AG10803 (cell line): ENCODE measurements around the gene AMACR.
"Not testable (repeated sequence)": the region's sequence is repeated elsewhere in the genome, so short reads cannot be mapped to it uniquely, and the experiment has no call there.

ENCODE experiments used
- DNase-seq: peaks from one replicate; pipeline ENCODE4 v3.0.0; 2010; ENCODE audit warnings: low read depth
- H3K4me3 ChIP-seq: 2 replicates; pipeline ENCODE4 v1.5.1; 2011; ENCODE audit warnings: mild to moderate bottlenecking, low read length, control low read depth
- TF ChIP-seq, protein P1 (sequence below): conservative IDR thresholded peaks from 2 replicates; pipeline ENCODE4 v1.5.1; 2011; ENCODE audit warnings: mild to moderate bottlenecking, low read length, control low read depth, inconsistent platforms

Gene AMACR

DNA sequence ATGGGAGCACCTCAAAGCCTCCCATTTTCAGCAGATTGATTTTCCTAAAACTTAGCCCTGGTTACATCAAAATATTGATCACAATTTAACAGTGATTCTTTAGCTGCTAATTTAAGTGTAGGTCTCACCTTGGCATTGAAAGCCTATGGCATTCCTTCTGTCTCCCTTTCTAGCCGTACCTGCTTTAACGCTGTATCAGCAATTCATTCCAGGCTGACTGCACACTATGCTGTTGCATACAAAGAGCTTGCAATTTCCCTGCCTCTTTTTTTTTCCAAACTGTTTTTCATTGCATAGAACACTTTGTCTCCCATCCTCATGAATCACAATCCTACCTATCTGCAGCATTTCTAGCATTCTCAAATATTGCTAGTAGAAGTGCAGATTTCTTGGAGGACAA, 8.9 kb upstream of the AMACR start:
- TF ChIP-seq, protein P1, sequence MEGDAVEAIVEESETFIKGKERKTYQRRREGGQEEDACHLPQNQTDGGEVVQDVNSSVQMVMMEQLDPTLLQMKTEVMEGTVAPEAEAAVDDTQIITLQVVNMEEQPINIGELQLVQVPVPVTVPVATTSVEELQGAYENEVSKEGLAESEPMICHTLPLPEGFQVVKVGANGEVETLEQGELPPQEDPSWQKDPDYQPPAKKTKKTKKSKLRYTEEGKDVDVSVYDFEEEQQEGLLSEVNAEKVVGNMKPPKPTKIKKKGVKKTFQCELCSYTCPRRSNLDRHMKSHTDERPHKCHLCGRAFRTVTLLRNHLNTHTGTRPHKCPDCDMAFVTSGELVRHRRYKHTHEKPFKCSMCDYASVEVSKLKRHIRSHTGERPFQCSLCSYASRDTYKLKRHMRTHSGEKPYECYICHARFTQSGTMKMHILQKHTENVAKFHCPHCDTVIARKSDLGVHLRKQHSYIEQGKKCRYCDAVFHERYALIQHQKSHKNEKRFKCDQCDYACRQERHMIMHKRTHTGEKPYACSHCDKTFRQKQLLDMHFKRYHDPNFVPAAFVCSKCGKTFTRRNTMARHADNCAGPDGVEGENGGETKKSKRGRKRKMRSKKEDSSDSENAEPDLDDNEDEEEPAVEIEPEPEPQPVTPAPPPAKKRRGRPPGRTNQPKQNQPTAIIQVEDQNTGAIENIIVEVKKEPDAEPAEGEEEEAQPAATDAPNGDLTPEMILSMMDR = no peak
- no peak for DNase-seq
- no peak overlapping the region for H3K4me3 ChIP-seq

DNA sequence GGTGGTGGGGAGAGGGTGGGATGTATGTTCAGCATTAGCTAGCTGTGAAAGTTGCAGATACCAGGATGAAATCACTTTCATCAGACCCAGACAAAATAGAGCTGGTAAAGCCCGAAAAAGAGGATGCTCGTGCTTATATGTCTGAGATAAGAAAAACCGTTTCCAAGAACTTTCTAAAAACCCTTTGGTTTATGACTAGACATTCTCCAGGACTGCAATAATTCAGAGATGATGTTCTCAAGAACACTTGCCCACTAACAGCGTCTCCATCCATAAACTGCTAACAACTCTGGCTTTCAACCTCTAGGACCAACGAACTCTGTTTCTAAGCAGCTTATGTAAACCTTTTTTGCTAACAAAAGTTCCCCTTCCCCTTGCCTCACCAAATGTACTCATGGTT, 8.4 kb upstream of the AMACR start:
- no peak for DNase-seq
- no peak overlapping the region for H3K4me3 ChIP-seq
- TF ChIP-seq, protein P1 = no peak

DNA sequence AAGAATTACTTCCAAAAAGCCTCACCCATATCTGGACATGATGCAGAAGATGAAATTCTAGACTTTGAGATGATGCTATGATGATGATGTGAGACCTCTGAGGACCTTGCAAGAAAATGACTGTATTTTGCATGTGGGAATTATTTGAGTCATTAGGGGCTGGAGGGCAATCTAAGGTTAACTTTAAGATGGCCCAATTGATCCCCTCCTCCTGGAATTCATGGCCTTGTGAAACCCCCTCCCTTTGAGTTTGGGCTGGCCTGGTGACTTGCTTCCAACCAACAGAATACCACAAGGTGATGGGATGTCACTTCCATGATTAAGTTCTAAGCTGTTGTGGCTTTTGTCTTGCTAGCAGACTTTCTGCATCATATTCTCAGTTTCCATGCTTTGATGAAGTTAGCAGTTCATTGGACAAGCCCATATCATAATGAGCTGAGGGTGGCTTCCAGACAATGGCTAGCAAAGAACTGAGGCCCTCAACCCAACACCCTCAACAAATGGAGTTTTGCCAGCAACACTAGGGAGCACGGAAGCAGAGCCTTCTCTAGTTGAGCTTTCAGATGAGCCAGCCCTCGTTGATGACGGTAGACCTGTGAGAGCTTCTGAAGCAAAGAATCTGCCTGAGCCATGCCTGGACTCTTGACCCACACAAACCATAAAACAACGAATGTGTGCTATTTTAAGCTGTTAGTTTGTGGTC, 7.4 kb upstream of the AMACR start:
- no peak for DNase-seq
- TF ChIP-seq, protein P1 = no peak
- no peak overlapping the region for H3K4me3 ChIP-seq

DNA sequence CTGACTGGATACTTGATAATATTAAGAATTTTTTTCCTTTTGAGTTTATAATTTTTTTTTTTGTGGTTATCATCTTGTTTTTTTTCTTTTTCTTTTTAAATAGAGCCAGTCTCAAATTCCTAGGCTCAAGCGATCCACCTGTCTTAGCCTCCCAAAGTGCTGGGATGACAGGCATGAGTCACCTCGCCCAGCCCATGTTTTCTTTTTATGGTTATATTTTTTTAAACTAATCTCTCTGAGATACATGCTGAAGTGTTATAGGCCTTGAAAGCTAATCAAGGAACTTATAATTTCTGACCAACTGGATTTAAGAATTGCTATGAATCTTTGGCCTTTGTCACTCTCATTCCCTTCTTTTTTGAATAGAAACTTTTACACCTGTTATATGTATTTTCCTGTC, 6.8 kb upstream of the AMACR start:
- TF ChIP-seq, protein P1 = no peak
- no peak for DNase-seq
- H3K4me3 ChIP-seq = no peak overlapping the region

DNA sequence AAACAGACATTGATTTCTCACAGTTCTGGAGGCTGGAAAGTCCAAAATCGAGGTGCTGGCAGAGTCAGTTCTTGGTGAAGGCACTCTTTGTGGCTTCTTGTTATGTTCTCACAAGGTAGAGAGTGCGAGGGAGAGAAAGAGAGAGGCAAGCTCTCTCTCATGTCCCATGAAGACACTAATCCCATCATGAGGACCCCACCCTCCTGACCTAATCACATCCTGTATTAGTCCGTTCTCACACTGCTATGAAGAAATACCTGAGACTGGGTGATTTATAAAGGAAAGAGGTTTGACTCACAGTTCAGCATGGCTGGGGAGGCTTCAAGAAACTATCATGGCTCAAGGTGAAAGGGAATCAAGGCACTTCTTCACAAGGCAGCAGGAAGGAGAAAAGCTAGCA, 5.7 kb upstream of the AMACR start:
- DNase-seq = no peak
- no peak overlapping the region for H3K4me3 ChIP-seq
- TF ChIP-seq, protein P1 = no peak

DNA sequence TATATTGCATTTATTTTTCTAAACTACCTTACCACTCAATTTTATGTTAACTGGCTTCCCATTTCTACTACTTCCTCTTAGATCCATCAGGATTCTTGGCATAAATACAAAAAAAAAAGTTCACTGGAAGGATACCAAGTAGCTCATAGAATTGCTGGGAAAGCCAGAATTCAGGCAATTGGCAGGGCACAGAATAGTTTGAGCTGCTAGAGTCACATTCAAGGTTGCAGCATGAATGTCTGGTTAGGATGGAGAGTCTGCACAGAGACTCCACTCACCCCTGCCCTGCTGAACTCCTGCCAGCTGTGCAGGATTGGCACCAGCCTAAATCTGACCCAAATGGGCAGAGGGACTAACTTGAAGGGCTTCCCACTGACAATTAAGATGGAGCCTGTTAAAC, 4.9 kb upstream of the AMACR start:
- TF ChIP-seq, protein P1 = no peak
- peak; percentile 53 for DNase-seq
- no peak overlapping the region for H3K4me3 ChIP-seq

DNA sequence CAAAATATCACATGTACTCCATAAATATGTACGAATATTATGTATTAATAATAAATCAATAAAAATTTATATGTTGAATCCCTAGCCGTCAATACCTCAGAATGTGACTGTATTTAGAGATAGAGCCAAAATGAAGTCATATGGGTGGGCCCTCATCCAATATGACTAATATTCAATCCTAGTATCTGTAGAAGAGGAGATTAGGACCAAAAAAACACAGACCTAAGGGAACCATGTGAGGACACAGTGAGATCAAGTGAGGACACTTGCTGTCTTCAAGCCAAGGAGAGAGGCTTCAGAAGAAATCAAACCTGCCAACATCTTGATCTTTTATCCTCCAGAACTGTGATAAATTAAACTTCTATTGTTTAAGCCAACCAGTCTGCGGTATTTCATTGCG, 3.7 kb upstream of the AMACR start:
- no peak for DNase-seq
- no peak overlapping the region for H3K4me3 ChIP-seq
- TF ChIP-seq, protein P1 = no peak

DNA sequence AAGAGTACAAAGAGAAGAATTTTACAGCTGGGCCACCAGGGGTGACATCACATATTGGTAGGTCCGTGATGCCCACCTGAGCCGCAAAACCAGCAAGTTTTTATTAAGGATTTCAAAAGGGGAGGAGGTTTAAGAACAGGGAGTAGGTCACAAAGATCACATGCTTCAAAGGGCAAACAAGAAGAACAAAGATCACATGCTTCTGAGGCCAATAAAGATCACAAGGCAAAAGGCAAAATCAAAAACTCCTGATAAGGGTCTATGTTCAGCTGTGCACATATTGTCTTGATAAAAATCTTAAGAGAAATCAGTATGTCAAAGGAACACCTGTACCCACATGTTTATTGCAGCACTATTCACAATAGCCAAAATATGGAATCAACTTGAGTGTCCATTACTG, 2.3 kb upstream of the AMACR start:
- H3K4me3 ChIP-seq, DNase-seq: not testable (repeated sequence)
